ENCODE measurements around the gene FAM81B. TPM values are rescaled to one million over a fixed set of nuclear protein-coding genes. Genes with fewer than 3 reads are reported as not detected.

The FAM81B gene
- total RNA-seq, 1 donor from 2014 or later = not detected

- intact Hi-C loops (cut with micrococcal nuclease) = no loop called here
These were observed 10.5 kb downstream of the FAM81B start for GRCh38 chr5:95401626-95402025.

- intact Hi-C loops (cut with micrococcal nuclease) = no loop called here
These were observed 12.8 kb downstream of the FAM81B start for GRCh38 chr5:95403996-95404395.

GRCh38 chr5:95406426-95407090 is 15.4 kb downstream of the FAM81B start:
- intact Hi-C loops (cut with micrococcal nuclease) = no loop called here

GRCh38 chr5:95410279-95410678 is 19.1 kb downstream of the FAM81B start:
- intact Hi-C loops (cut with micrococcal nuclease) = no loop called here

GRCh38 chr5:95411474-95411873 is 20.3 kb downstream of the FAM81B start:
- intact Hi-C loops (cut with micrococcal nuclease) = no loop called here

- intact Hi-C loops (cut with micrococcal nuclease) = no loop called here
These were observed 23.3 kb downstream of the FAM81B start for GRCh38 chr5:95414451-95414850.

GRCh38 chr5:95417971-95418370 is 26.8 kb downstream of the FAM81B start:
- intact Hi-C loops (cut with micrococcal nuclease) = no loop called here

- intact Hi-C loops (cut with micrococcal nuclease) = no loop called here
These were observed 31.7 kb downstream of the FAM81B start for GRCh38 chr5:95422838-95423237.

- intact Hi-C loops (cut with micrococcal nuclease) = no loop called here
These were observed 32.9 kb downstream of the FAM81B start for GRCh38 chr5:95424016-95424415.

GRCh38 chr5:95424526-95424925 is 33.4 kb downstream of the FAM81B start:
- intact Hi-C loops (cut with micrococcal nuclease) = no loop called here

- intact Hi-C loops (cut with micrococcal nuclease) = no loop called here
These were observed 35.1 kb downstream of the FAM81B start for GRCh38 chr5:95426227-95426626.

GRCh38 chr5:95432779-95433178 is 41.6 kb downstream of the FAM81B start:
- intact Hi-C loops (cut with micrococcal nuclease) = no loop called here

- intact Hi-C loops (cut with micrococcal nuclease) = loop anchor here (10.0 kb wide), 1 partner anchor 475 kb away; no protein-coding TSS in a partner anchor
These were observed 48.8 kb downstream of the FAM81B start for GRCh38 chr5:95439801-95440493.

GRCh38 chr5:95440825-95441224 is 49.7 kb downstream of the FAM81B start:
- intact Hi-C loops (cut with micrococcal nuclease) = loop anchor here (10.0 kb wide), 1 partner anchor 476 kb away; no protein-coding TSS in a partner anchor

GRCh38 chr5:95441636-95442035 is 50.5 kb downstream of the FAM81B start:
- intact Hi-C loops (cut with micrococcal nuclease) = loop anchor here (10.0 kb wide), 1 partner anchor 477 kb away; no protein-coding TSS in a partner anchor

GRCh38 chr5:95445442-95445841 is 54.3 kb downstream of the FAM81B start:
- intact Hi-C loops (cut with micrococcal nuclease) = loop anchor here (10.0 kb wide), 1 partner anchor 481 kb away; no protein-coding TSS in a partner anchor

GRCh38 chr5:95445995-95446394 is 54.8 kb downstream of the FAM81B start:
- intact Hi-C loops (cut with micrococcal nuclease) = loop anchor here (10.0 kb wide), 1 partner anchor 481 kb away; no protein-coding TSS in a partner anchor

- intact Hi-C loops (cut with micrococcal nuclease) = loop anchor here (10.0 kb wide), 1 partner anchor 482 kb away; no protein-coding TSS in a partner anchor
These were observed 55.5 kb downstream of the FAM81B start for GRCh38 chr5:95446560-95447221.

GRCh38 chr5:95447961-95448360 is 56.8 kb downstream of the FAM81B start:
- intact Hi-C loops (cut with micrococcal nuclease) = loop anchor here (10.0 kb wide), 1 partner anchor 483 kb away; no protein-coding TSS in a partner anchor

GRCh38 chr5:95448789-95449188 is 57.6 kb downstream of the FAM81B start:
- intact Hi-C loops (cut with micrococcal nuclease) = loop anchor here (10.0 kb wide), 1 partner anchor 484 kb away; no protein-coding TSS in a partner anchor

- intact Hi-C loops (cut with micrococcal nuclease) = loop anchor here (10.0 kb wide), 1 partner anchor 485 kb away; no protein-coding TSS in a partner anchor
These were observed 58.3 kb downstream of the FAM81B start for GRCh38 chr5:95449460-95449859.

- intact Hi-C loops (cut with micrococcal nuclease) = no loop called here
These were observed 63.4 kb downstream of the FAM81B start for GRCh38 chr5:95454536-95454935.
